LNCAP (cell line): Measurements from ENCODE around the gene NBAS.

ENCODE experiments used
- CTCF ChIP-seq: fragments of 450-650 bp; IDR thresholded peaks from 2 replicates; pipeline ENCODE4 v1.5.1; 2017; ENCODE audit warnings: mild to moderate bottlenecking

Gene NBAS

GRCh38 chr2:15421753-15422152 is 139.4 kb downstream of the NBAS start:
- TF ChIP-seq CTCF = no peak

DNA sequence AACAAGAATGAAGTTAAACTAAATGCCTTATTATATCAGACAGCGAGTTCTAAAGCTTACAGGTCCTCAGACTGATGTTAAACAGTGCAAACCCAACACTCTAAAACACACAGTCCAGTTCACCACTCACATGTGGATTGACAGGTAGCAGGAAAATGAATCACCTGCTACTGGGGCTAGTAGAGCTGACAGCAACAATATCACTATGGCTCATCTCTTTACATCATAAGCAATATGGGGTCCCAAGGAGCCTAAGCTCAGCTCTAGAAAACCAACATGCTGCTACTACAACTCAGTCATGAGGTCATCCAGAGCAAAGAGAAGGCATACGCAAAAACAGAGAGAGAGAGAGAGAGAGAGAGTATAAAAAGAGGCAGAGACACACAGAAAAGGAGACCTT is 145.4 kb downstream of the NBAS start:
- TF ChIP-seq CTCF = no peak

DNA sequence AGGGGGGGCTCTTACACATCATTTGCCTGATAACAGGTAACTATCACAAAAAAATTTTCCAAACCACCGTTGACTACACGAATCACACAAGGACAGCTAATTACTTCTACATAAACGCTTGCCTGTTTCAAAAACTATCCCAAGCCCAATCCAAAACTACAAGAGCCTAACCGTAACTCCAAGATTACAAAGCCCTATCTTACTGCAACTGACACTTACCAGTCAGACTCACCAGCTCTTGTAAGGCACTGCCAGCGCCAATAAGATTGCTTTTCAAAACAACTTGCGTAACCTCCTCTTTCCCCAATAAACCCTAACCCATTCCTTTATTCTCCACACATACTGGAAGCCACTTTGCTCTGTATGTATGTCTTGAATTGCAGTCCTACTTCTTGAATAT is 148.4 kb downstream of the NBAS start:
- TF ChIP-seq CTCF = no peak

GRCh38 chr2:15412309-15412708 is 148.8 kb downstream of the NBAS start:
- no peak for TF ChIP-seq CTCF

DNA sequence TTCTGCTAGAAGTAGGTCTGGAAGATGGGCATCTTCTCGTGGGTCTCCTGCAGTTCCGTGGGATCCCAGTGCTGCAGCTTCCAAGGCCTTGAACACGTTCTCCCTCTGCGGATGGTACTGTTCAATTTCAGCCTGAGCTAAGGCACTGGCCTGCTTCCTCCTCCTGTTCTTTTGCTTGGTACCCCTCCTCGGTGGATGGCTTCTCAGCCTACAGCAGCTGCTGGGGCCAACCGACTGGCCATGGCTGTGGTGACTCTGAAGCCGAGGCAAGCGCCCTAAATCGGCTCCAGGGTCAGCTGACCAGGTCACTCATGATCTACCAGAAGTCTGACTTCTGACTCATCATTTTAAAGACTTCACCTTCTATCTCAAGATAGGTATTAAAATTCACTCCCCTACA is 150.2 kb downstream of the NBAS start:
- no peak for TF ChIP-seq CTCF

DNA sequence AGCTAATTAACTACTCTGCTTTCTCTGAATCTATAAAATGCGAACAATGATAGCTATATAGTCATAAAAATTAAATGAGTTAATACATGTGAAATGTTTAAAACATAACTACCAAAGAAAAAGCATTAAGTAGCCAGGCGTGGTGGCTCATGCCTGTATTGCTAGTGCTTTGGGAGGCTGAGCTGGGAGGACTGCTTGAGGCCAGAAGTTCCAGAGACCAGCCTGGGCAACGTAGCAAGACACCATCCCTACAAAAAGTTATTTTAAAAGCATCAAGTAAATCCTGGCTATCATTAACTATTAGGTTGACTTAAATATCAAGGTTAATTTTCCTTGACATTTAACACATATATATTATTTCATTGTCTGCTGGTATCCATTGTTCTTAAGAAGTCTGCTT is 152.4 kb downstream of the NBAS start:
- TF ChIP-seq CTCF = no peak

GRCh38 chr2:15407666-15408065 is 153.5 kb downstream of the NBAS start:
- TF ChIP-seq CTCF = no peak

DNA sequence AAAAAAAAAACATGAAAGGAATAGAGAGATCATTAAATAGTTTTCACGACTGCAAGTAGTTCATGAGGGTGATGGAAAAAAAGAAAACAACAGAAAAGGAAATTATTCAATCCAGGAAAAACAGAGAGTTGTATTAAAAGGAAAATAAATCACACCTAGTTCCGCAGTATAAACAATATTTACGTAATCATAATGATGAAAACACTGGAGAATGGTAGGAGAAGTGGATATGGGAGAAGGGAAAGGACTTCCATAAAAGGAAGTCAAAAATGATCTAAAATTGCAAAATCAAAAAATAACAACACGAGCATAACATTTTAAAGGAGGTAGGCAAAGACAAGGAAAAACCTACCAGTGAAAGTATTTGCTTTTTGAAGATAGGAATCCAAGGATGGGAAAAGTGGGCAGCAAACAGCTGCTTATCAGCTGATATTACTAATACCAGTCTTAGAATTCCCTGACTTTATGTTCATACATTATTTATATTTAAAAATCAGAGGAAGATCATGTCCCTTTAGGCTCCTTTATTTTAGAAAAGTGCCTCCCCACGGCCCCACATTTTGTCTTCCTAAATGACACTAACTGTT is 160.8 kb downstream of the NBAS start:
- no peak for TF ChIP-seq CTCF
